IMR-90 (cell line): ENCODE results near the gene GLS. TPM values are rescaled to one million over a fixed set of nuclear protein-coding genes. Genes with fewer than 3 reads are reported as not detected.

Experiments used
- ATAC-seq: fragments of 200-7000 bp; cut with Tn5 transposase; 2 replicates; pipeline ENCODE4 v1.9.1; 2020; ENCODE audit warnings: low read depth, mild to moderate bottlenecking, moderate library complexity
- BruUV-seq: library from RNA; stranded (reverse); fragments of 400-500 nt; replicated peaks from 2 replicates; lab custom pipeline; 2021; lab: Mats Ljungman, UMichigan
- CTCF ChIA-PET: fragments of 300-600 bp; formaldehyde crosslinking; extraction: SDS; loops from one replicate; lab custom pipeline; 2021; ENCODE audit warnings: antibody characterized with exemption; lab: Yijun Ruan, JAX
- POLR2A ChIA-PET: fragments of 300-600 bp; sonication (Branson Sonifier 250); formaldehyde crosslinking; loops from one replicate; lab custom pipeline; 2022; ENCODE audit warnings: antibody characterized with exemption; ENCODE audit not compliant: unreplicated experiment; lab: Charles Lee
- DNase-seq: peaks from one replicate; pipeline ENCODE4 v3.0.0; 2013
- H2AFZ ChIP-seq: replicated peaks from 2 replicates; pipeline ENCODE3; 2013; ENCODE audit warnings: low read length, mild to moderate bottlenecking; ENCODE audit not compliant: poor library complexity
- H2AK5ac ChIP-seq: 2 replicates; pipeline ENCODE4 v1.6.1; 2013; ENCODE audit warnings: low read depth, low read length, inconsistent platforms
- H2AK9ac ChIP-seq: replicated peaks from 2 replicates; pipeline ENCODE3; 2013; ENCODE audit warnings: mild to moderate bottlenecking, low read depth, low read length, moderate library complexity; ENCODE audit not compliant: poor library complexity
- H2BK120ac ChIP-seq: 2 replicates; pipeline ENCODE4 v1.6.1; 2013; ENCODE audit warnings: low read depth, low read length, inconsistent platforms
- H2BK15ac ChIP-seq: 3 replicates; pipeline ENCODE4 v1.6.1; 2013; ENCODE audit warnings: low read depth, low read length, inconsistent platforms
- H2BK20ac ChIP-seq: 2 replicates; pipeline ENCODE4 v1.6.1; 2013; ENCODE audit warnings: low read depth, mild to moderate bottlenecking, inconsistent platforms, low read length, moderate library complexity
- H2BK5ac ChIP-seq: 2 replicates; pipeline ENCODE4 v1.6.1; 2013; ENCODE audit warnings: mild to moderate bottlenecking, low read depth, low read length, inconsistent platforms; ENCODE audit not compliant: poor library complexity, severe bottlenecking
- H3K14ac ChIP-seq: replicated peaks from 2 replicates; pipeline ENCODE4 v1.6.1; 2013; ENCODE audit warnings: low read depth, low read length, inconsistent platforms
- H3K18ac ChIP-seq: 2 replicates; pipeline ENCODE4 v1.6.1; 2013; ENCODE audit warnings: low read depth, low read length, control low read depth
- H3K23ac ChIP-seq: 2 replicates; pipeline ENCODE4 v1.6.1; 2013; ENCODE audit warnings: low read depth, low read length, inconsistent platforms
- H3K27ac ChIP-seq: 2 replicates; pipeline ENCODE4 v1.5.1; 2013; ENCODE audit warnings: mild to moderate bottlenecking, control low read depth, low read length; ENCODE audit not compliant: insufficient read depth
- H3K27me3 ChIP-seq: 2 replicates; pipeline ENCODE4 v1.6.1; 2013; ENCODE audit warnings: low read length; ENCODE audit not compliant: control insufficient read depth, insufficient read depth
- H3K36me3 ChIP-seq: 2 replicates; pipeline ENCODE4 v1.6.1; 2013; ENCODE audit warnings: low read length, mixed read lengths; ENCODE audit not compliant: control insufficient read depth, insufficient read depth
- H3K4ac ChIP-seq: 2 replicates; pipeline ENCODE4 v1.6.1; 2013; ENCODE audit warnings: low read depth, low read length, inconsistent platforms
- H3K4me1 ChIP-seq: 2 replicates; pipeline ENCODE4 v1.6.1; 2013; ENCODE audit warnings: low read length, mixed read lengths; ENCODE audit not compliant: control insufficient read depth, insufficient read depth
- H3K4me2 ChIP-seq: 2 replicates; pipeline ENCODE4 v1.6.1; 2013; ENCODE audit warnings: low read depth, mild to moderate bottlenecking, control low read depth, low read length, moderate library complexity
- H3K4me3 ChIP-seq: 2 replicates; pipeline ENCODE4 v1.5.1; 2013; ENCODE audit warnings: low read depth, mild to moderate bottlenecking, control low read depth, low read length, moderate library complexity; ENCODE audit not compliant: insufficient read depth
- H3K56ac ChIP-seq: 2 replicates; pipeline ENCODE4 v1.6.1; 2013; ENCODE audit warnings: low read length, inconsistent platforms; ENCODE audit not compliant: insufficient read depth; ENCODE audit errors: extremely low read depth
- H3K79me1 ChIP-seq, 2 experiments: 2 replicates each; pipeline ENCODE4 v1.6.1; 2013; ENCODE audit warnings: low read length in 2 of 2, inconsistent platforms in 1 of 2, low read depth in 1 of 2
- H3K9ac ChIP-seq: 2 replicates; pipeline ENCODE4 v1.6.1; 2013; ENCODE audit warnings: low read depth, low read length, control low read depth
- H3K9me1 ChIP-seq: 2 replicates; pipeline ENCODE4 v1.6.1; 2013; ENCODE audit warnings: low read length, inconsistent platforms; ENCODE audit not compliant: insufficient read depth
- H3K9me3 ChIP-seq: 2 replicates; pipeline ENCODE4 v1.6.1; 2013; ENCODE audit warnings: low read length; ENCODE audit not compliant: control insufficient read depth, insufficient read depth
- H4K20me1 ChIP-seq: 2 replicates; pipeline ENCODE4 v1.6.1; 2013; ENCODE audit warnings: low read length, inconsistent platforms; ENCODE audit not compliant: insufficient read depth
- H4K5ac ChIP-seq: 2 replicates; pipeline ENCODE4 v1.6.1; 2013; ENCODE audit warnings: mild to moderate bottlenecking, low read depth, low read length, control low read depth
- H4K8ac ChIP-seq, 2 experiments: 2 replicates each; pipeline ENCODE4 v1.6.1; 2013; ENCODE audit warnings: low read depth in 2 of 2, low read length in 2 of 2, control low read depth in 1 of 2, inconsistent platforms in 1 of 2
- H4K91ac ChIP-seq: 2 replicates; pipeline ENCODE4 v1.6.1; 2013; ENCODE audit warnings: low read depth, low read length, inconsistent platforms; ENCODE audit not compliant: insufficient read depth
- CEBPB ChIP-seq: IDR thresholded peaks from 2 replicates; pipeline ENCODE4 v1.6.1; 2012; ENCODE audit warnings: low read depth, low read length, improper control_type of control experiment
- CHD1 ChIP-seq: IDR thresholded peaks from 2 replicates; pipeline ENCODE4 v1.6.1; 2012; ENCODE audit warnings: low read depth, low read length, improper control_type of control experiment
- MAFK ChIP-seq: IDR thresholded peaks from 2 replicates; pipeline ENCODE4 v1.6.1; 2012; ENCODE audit warnings: low read depth, low read length, improper control_type of control experiment
- WGBS, 2 experiments: methylation state at CpG; one replicate each; pipeline versions ENCODE4 v1.1.5 to v1.1.7; 2013; ENCODE audit warnings: missing lambda C conversion rate in 2 of 2; ENCODE audit not compliant: insufficient read length in 1 of 2; ENCODE audit errors: extremely low coverage in 2 of 2; 5-methylcytosine and 5-hydroxymethylcytosine counted together
- dilution Hi-C: fragments of 300-500 bp; cut with HindIII; formaldehyde crosslinking; loops from one replicate; pipeline ENCODE4 v1.14.3; 2018; ENCODE audit warnings: low sequenced_read_pairs; ENCODE audit not compliant: unreplicated experiment
- in situ Hi-C: fragments of 300-500 bp; cut with MboI; formaldehyde crosslinking; loops from 3 replicates; pipeline ENCODE4 v1.14.3; 2019; ENCODE audit warnings: low sequenced_read_pairs, inconsistent platforms, mixed read lengths
- intact Hi-C: fragments of 100-400 bp; cut with micrococcal nuclease; formaldehyde crosslinking; loops from 2 replicates; pipeline ENCODE4 v1.10.0; 2022
- polyA plus RNA-seq, 3 experiments: library from polyadenylated mRNA; depleted of rRNA; stranded (reverse); fragments of >200 nt; gene quantifications; 2 replicates each; pipeline ENCODE4 v1.2.3, GENCODE V29; 2012; ENCODE audit warnings: low replicate concordance in 1 of 3
- total RNA-seq: library from RNA; depleted of rRNA; stranded (reverse); fragments of >200 nt; gene quantifications from 2 replicates; pipeline ENCODE4 v1.2.3, GENCODE V29; 2012

Gene GLS
- total and polyA plus RNA-seq, 2 of the 4 experiments (the other 2 are of a cell fraction): 87.5 to 130 TPM

DNA sequence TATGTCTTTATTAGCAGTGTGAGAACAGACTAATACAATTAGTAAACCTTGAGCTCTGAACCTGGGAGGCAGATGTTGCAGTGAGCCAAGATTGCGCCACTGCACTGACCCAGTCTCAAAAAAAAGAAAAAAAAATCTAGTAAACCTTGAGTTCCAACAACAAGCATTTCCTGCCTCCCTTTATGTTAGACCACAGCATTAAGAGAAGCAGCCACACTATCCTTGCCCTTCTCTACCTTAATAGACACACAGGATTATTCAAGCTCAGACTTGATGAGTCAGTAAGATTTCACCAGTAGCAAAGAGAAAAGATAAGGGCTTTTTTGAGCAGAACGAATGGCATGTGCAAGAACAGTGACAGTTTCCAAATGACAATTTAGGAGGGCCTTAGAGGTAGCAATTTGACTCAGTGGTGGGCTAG, 18.0 kb upstream of the GLS start:
- no peak for ATAC-seq
- Histone ChIP-seq H3K4ac (peak overlapping the region; percentile 34; the same call in 1 of the 2 replicates), H3K4me2 (no peak overlapping the region), H3K79me1 (peaks cover 2 to 11% of the 10 kb centered on the region in 2 experiments; a peak in 2 of 4 replicates), H3K23ac (no peak overlapping the region), H2BK120ac (peak overlapping the region; percentile 4; the same call in 1 of the 2 replicates), H4K20me1 (peaks cover 4% of the 10 kb centered on the region; the same call in 1 of the 2 replicates), H2BK15ac (no peak overlapping the region; the same call in 2 of the 3 replicates), H3K27me3 (no peaks in the 10 kb centered on the region), H2BK20ac (peak overlapping the region; percentile 17), H2AK9ac (no peak overlapping the region), H3K9me1 (peaks cover 10% of the 10 kb centered on the region), H3K18ac (peak overlapping the region; percentile 0; the same call in 1 of the 2 replicates), H2BK5ac (peak overlapping the region; percentile 36), H3K36me3 (no peaks in the 10 kb centered on the region), H3K14ac (no peak overlapping the region), H3K56ac (no peak overlapping the region), H3K9ac (no peak overlapping the region), H2AK5ac (no peak overlapping the region), H4K5ac (no peak overlapping the region; the same call in 1 of the 2 replicates), H2AFZ (no peak overlapping the region), H4K8ac (no peak overlapping the region), H3K4me1 (peaks cover 25% of the 10 kb centered on the region), H3K9me3 (no peaks in the 10 kb centered on the region), H4K91ac (no peak overlapping the region), H3K27ac (no peak overlapping the region), H3K4me3 (no peak overlapping the region)
- CTCF ChIA-PET: interaction anchor here (0.7 kb wide), 1 partner anchor 12 kb away, joined by 4 read pairs; no protein-coding TSS in a partner anchor
- DNase-seq: peak; percentile 57
- TF ChIP-seq CHD1: no peak
- TF ChIP-seq CEBPB: peak; percentile 65
- peak; percentile 73 for TF ChIP-seq MAFK
- no CpG with 5 or more reads among the region's 2 CpGs for WGBS, 2 experiments
- POLR2A ChIA-PET: interaction anchor here (0.6 kb wide), 1 partner anchor 17 kb away, joined by 3 read pairs; no protein-coding TSS in a partner anchor
- BruUV-seq: no TSS peak
- dilution Hi-C loops (no loop called here), in situ Hi-C loops (no loop called here), intact Hi-C loops (no loop called here)
